Mesenchymal stem cell (in vitro differentiated cells and primary cell): ENCODE results near the gene SPATA9.
A peak's percentile ranks its signal among the peaks of the same experiment; 100 is the strongest.

Source experiments
- DNase-seq: peaks from one replicate; pipeline ENCODE4 v3.0.0-alpha.2; 2013
- H2AFZ ChIP-seq: one replicate; pipeline ENCODE4 v1.6.1; 2013; ENCODE audit warnings: low read depth, mild to moderate bottlenecking, control low read depth, inconsistent platforms, low read length, moderate library complexity
- H2AK5ac ChIP-seq: 2 replicates; pipeline ENCODE4 v1.6.1; 2013; ENCODE audit warnings: low read length, moderate library complexity, mild to moderate bottlenecking, inconsistent platforms; ENCODE audit not compliant: severe bottlenecking
- H2BK120ac ChIP-seq: one replicate; pipeline ENCODE4 v1.6.1; 2013; ENCODE audit warnings: low read depth, mild to moderate bottlenecking, inconsistent platforms, low read length, moderate library complexity
- H2BK12ac ChIP-seq, 2 experiments: one replicate each; pipeline ENCODE4 v1.6.1; 2013; ENCODE audit warnings: inconsistent platforms in 2 of 2, low read length in 2 of 2, mild to moderate bottlenecking in 2 of 2, moderate library complexity in 2 of 2, control low read depth in 1 of 2
- H2BK15ac ChIP-seq: one replicate; pipeline ENCODE4 v1.6.1; 2013; ENCODE audit warnings: mild to moderate bottlenecking, low read depth, inconsistent platforms; ENCODE audit not compliant: poor library complexity, severe bottlenecking
- H2BK5ac ChIP-seq: 2 replicates; pipeline ENCODE4 v1.6.1; 2013; ENCODE audit warnings: low read depth, mild to moderate bottlenecking, low read length, control low read depth, inconsistent platforms; ENCODE audit not compliant: poor library complexity, severe bottlenecking
- H3K14ac ChIP-seq, 2 experiments: one replicate each; pipeline ENCODE4 v1.6.1; 2013; ENCODE audit warnings: inconsistent platforms in 2 of 2, low read length in 2 of 2, control low read depth in 1 of 2, mild to moderate bottlenecking in 1 of 2, moderate library complexity in 1 of 2
- H3K18ac ChIP-seq, 2 experiments: one replicate each; pipeline ENCODE4 v1.6.1; 2013; ENCODE audit warnings: inconsistent platforms in 2 of 2, low read length in 2 of 2, control low read depth in 1 of 2, low read depth in 1 of 2, mild to moderate bottlenecking in 1 of 2
- H3K23ac ChIP-seq, 2 experiments: one replicate each; pipeline ENCODE4 v1.6.1; 2013; ENCODE audit warnings: inconsistent platforms in 2 of 2, low read length in 2 of 2, mild to moderate bottlenecking in 2 of 2, moderate library complexity in 2 of 2, control low read depth in 1 of 2
- H3K27ac ChIP-seq: 2 replicates; pipeline ENCODE4 v1.5.1; 2013; ENCODE audit warnings: mild to moderate bottlenecking, moderate library complexity, low read length, control low read depth, inconsistent platforms; ENCODE audit not compliant: poor library complexity, severe bottlenecking
- H3K27me3 ChIP-seq, 2 experiments: 2 replicates each; pipeline versions ENCODE4 v1.6.1 to v1.7.0; 2013; ENCODE audit warnings: low read length in 2 of 2, mild to moderate bottlenecking in 2 of 2, moderate library complexity in 2 of 2, control low read depth in 1 of 2, inconsistent platforms in 1 of 2; ENCODE audit not compliant: control insufficient read depth in 1 of 2, insufficient read depth in 1 of 2
- H3K36me3 ChIP-seq, 2 experiments: 2 replicates each; pipeline versions ENCODE4 v1.6.1 to v1.7.0; 2013; ENCODE audit warnings: low read length in 2 of 2, control low read depth in 1 of 2, inconsistent platforms in 1 of 2, low read depth in 1 of 2, mild to moderate bottlenecking in 1 of 2; ENCODE audit not compliant: insufficient read depth in 2 of 2, control insufficient read depth in 1 of 2
- H3K4ac ChIP-seq, 2 experiments: one replicate each; pipeline ENCODE4 v1.6.1; 2013; ENCODE audit warnings: inconsistent platforms in 2 of 2, low read length in 2 of 2, mild to moderate bottlenecking in 2 of 2, moderate library complexity in 2 of 2, control low read depth in 1 of 2, low read depth in 1 of 2
- H3K4me1 ChIP-seq: 2 replicates; pipeline ENCODE4 v1.6.1; 2013; ENCODE audit warnings: low read depth, low read length, control low read depth; ENCODE audit not compliant: control insufficient read depth, insufficient read depth
- H3K4me2 ChIP-seq: 2 replicates; pipeline ENCODE4 v1.6.1; 2013; ENCODE audit warnings: low read length, mild to moderate bottlenecking, inconsistent platforms; ENCODE audit not compliant: poor library complexity, severe bottlenecking
- H3K4me3 ChIP-seq, 2 experiments: 2 replicates each; pipeline versions ENCODE4 v1.5.1 to v1.7.0; 2013; ENCODE audit warnings: low read length in 2 of 2, mild to moderate bottlenecking in 2 of 2, control low read depth in 1 of 2, low read depth in 1 of 2; ENCODE audit not compliant: insufficient read depth in 1 of 2
- H3K79me1 ChIP-seq: replicated peaks from 2 replicates; pipeline ENCODE4 v1.6.1; 2013; ENCODE audit warnings: mild to moderate bottlenecking, control low read depth, low read length, inconsistent platforms; ENCODE audit not compliant: poor library complexity, severe bottlenecking
- H3K9ac ChIP-seq: 2 replicates; pipeline ENCODE4 v1.7.0; 2013; ENCODE audit warnings: mild to moderate bottlenecking, low read length, moderate library complexity
- H3K9me3 ChIP-seq: 2 replicates; pipeline ENCODE4 v1.7.0; 2013; ENCODE audit warnings: mild to moderate bottlenecking, low read length; ENCODE audit not compliant: control insufficient read depth
- H4K8ac ChIP-seq: one replicate; pipeline ENCODE4 v1.6.1; 2013; ENCODE audit warnings: inconsistent platforms, mild to moderate bottlenecking, low read length, moderate library complexity
- H4K91ac ChIP-seq: one replicate; pipeline ENCODE4 v1.6.1; 2013; ENCODE audit warnings: mild to moderate bottlenecking, low read length, inconsistent platforms
- WGBS: methylation state at CpG from one replicate; pipeline ENCODE4 v1.1.7; 2013; ENCODE audit warnings: mixed read lengths; 5-methylcytosine and 5-hydroxymethylcytosine counted together

The SPATA9 gene

DNA sequence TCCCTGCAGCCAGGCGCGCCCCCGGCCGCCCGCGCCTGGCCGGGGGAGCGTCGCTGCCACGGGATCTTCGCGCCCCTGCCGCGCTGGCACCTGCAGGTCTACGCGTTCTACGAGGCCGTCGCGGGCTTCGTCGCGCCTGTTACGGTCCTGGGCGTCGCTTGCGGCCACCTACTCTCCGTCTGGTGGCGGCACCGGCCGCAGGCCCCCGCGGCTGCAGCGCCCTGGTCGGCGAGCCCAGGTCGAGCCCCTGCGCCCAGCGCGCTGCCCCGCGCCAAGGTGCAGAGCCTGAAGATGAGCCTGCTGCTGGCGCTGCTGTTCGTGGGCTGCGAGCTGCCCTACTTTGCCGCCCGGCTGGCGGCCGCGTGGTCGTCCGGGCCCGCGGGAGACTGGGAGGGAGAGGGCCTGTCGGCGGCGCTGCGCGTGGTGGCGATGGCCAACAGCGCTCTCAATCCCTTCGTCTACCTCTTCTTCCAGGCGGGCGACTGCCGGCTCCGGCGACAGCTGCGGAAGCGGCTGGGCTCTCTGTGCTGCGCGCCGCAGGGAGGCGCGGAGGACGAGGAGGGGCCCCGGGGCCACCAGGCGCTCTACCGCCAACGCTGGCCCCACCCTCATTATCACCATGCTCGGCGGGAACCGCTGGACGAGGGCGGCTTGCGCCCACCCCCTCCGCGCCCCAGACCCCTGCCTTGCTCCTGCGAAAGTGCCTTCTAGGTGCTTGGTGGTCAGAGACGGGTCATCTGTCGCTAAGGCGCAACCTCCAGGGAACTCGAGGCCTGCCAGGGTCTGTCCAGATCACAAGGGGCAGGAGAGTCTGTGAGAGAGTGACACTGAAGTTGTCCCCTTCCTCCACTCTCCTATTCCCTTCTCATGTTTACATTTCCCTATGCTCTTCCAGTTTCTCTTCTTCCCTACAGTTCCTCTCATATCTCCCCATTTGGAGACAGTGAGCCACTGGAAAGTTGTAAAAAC lies 61.6 kb downstream of the SPATA9 start:
- Histone ChIP-seq H3K4ac (peak overlapping the region; percentile 24 to 83), H2BK120ac (peak overlapping the region; percentile 73), H4K8ac (peak overlapping the region; percentile 95), H2AK5ac (no peak overlapping the region), H2BK12ac (peak overlapping the region in 1 of 2 experiments; percentile 85), H3K18ac (peak overlapping the region; percentile 79 to 93), H3K27me3 (peaks cover 0 to 6% of the 10 kb centered on the region in 2 experiments), H3K4me2 (peak overlapping the region; percentile 100), H3K79me1 (no peaks in the 10 kb centered on the region), H3K23ac (peak overlapping the region; percentile 51 to 98), H3K14ac (peak overlapping the region in 1 of 2 experiments; percentile 93), H3K9me3 (no peaks in the 10 kb centered on the region), H3K4me1 (peaks cover 19% of the 10 kb centered on the region), H3K27ac (no peak overlapping the region), H3K4me3 (peak overlapping the region; percentile 66 to 78), H2AFZ (peak overlapping the region; percentile 99), H2BK15ac (peak overlapping the region; percentile 94), H4K91ac (peak overlapping the region; percentile 86), H3K9ac (peak overlapping the region; percentile 50), H3K36me3 (peaks cover 0 to 8% of the 10 kb centered on the region in 2 experiments), H2BK5ac (no peak overlapping the region)
- peak; percentile 43 for DNase-seq
- WGBS, result 3% methylated on average over 53 of the region's 92 CpGs

DNA sequence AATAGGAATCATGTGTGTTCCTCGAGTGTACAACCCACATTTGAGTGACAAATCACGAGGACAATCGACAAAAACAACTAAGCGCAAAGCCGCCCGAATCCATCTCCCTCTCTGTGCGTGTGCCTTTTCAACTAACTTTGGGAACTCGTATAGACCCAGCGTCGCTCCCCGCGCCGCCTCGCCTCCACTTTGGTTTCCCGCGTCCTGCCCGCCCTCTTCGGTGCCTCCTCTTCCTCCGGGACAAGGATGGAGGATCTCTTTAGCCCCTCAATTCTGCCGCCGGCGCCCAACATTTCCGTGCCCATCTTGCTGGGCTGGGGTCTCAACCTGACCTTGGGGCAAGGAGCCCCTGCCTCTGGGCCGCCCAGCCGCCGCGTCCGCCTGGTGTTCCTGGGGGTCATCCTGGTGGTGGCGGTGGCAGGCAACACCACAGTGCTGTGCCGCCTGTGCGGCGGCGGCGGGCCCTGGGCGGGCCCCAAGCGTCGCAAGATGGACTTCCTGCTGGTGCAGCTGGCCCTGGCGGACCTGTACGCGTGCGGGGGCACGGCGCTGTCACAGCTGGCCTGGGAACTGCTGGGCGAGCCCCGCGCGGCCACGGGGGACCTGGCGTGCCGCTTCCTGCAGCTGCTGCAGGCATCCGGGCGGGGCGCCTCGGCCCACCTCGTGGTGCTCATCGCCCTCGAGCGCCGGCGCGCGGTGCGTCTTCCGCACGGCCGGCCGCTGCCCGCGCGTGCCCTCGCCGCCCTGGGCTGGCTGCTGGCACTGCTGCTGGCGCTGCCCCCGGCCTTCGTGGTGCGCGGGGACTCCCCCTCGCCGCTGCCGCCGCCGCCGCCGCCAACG lies 62.5 kb downstream of the SPATA9 start, which contains the start of gene GPR150:
TSS of gene GPR150 (plus strand) at position 58 of the 840 bp plus-strand sequence. CDS start at position 247, 189 bp downstream.
- Histone ChIP-seq H2BK5ac (no peak within 1 kb of the TSS), H3K36me3 (peaks cover 0 to 8% of the 10 kb centered on the region in 2 experiments), H3K27ac (no peak within 1 kb of the TSS), H2AK5ac (no peak within 1 kb of the TSS), H3K4me2 (peak within 1 kb of the TSS; percentile 100), H3K9me3 (no peaks in the 10 kb centered on the region), H3K14ac (peak within 1 kb of the TSS in 1 of 2 experiments; percentile 93), H4K8ac (peak within 1 kb of the TSS; percentile 95), H3K27me3 (peaks cover 0 to 6% of the 10 kb centered on the region in 2 experiments), H2BK15ac (peak within 1 kb of the TSS; percentile 94), H3K23ac (peak within 1 kb of the TSS; percentile 51 to 98), H2BK12ac (peak within 1 kb of the TSS; percentile 39 to 85), H3K9ac (peak within 1 kb of the TSS; percentile 84), H3K4me1 (peaks cover 19% of the 10 kb centered on the region), H3K4me3 (peak within 1 kb of the TSS; percentile 66 to 78), H2BK120ac (peak within 1 kb of the TSS; percentile 73), H3K18ac (peak within 1 kb of the TSS; percentile 79 to 93), H3K79me1 (no peaks in the 10 kb centered on the region), H3K4ac (peak within 1 kb of the TSS; percentile 64 to 83), H2AFZ (peak within 1 kb of the TSS; percentile 99), H4K91ac (peak within 1 kb of the TSS; percentile 86)
- WGBS, result 2% methylated on average over 67 of the region's 85 CpGs
- DNase-seq, result peak; percentile 59

DNA sequence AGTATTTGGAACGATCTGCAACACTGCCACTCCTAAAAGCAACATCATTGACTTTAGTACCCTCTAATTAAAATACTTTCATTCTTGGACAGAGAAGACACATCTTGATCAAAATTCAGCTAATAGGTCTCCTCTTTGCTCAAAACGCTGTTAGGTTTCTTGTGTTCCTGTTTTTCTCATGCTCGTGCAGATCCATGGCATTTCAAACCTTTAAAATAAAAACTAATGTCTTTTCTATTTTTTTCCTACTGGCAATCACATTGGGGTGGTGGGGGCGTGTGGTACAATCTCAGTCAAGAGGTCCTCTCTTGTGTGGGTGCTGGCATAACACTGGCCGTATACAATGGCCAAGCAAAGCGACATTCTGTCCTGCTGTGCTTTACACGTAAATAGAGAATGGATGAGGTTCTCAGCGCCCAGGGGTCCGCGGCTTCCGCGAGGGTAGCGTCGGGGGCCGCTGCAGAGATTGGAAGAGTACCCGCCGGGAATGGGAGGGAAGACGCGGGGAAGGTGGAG lies 63.2 kb downstream of the SPATA9 start:
- peaks cover 0 to 8% of the 10 kb centered on the region in 2 experiments for H3K36me3 ChIP-seq

More for the DNA sequence above, 63.2 kb downstream of the SPATA9 start:
- Histone ChIP-seq H3K4me2 (peak overlapping the region; percentile 100), H3K18ac (peak overlapping the region in 1 of 2 experiments; percentile 79), H3K4me1 (peaks cover 19% of the 10 kb centered on the region), H3K14ac (no peak overlapping the region), H2BK15ac (no peak overlapping the region), H2AK5ac (no peak overlapping the region), H3K23ac (no peak overlapping the region), H3K79me1 (no peaks in the 10 kb centered on the region), H4K8ac (peak overlapping the region; percentile 95), H3K27ac (no peak overlapping the region), H3K9me3 (no peaks in the 10 kb centered on the region), H2BK12ac (peak overlapping the region; percentile 29 to 39), H3K9ac (peak overlapping the region; percentile 84), H2AFZ (peak overlapping the region; percentile 99), H3K4ac (no peak overlapping the region), H4K91ac (no peak overlapping the region), H2BK120ac (no peak overlapping the region), H2BK5ac (no peak overlapping the region), H3K4me3 (peak overlapping the region; percentile 66 to 78), H3K27me3 (peaks cover 0 to 6% of the 10 kb centered on the region in 2 experiments)
- WGBS, result 28% methylated on average over 16 of the region's 19 CpGs
- DNase-seq, result no peak
